OCI-LY1 (cell line): ENCODE data around the gene SNX2.

Experiments used
- EZH2 ChIP-seq: fragments of 200-600 bp; sonication (generic), shearing (Covaris generic); IDR thresholded peaks from 2 replicates; pipeline ENCODE4 v1.8.0; 2017; ENCODE audit warnings: borderline replicate concordance, mixed run types, mild to moderate bottlenecking, antibody characterized with exemption, low read length, moderate library complexity, mixed read lengths
- TF ChIP-seq, protein P1 (sequence below): fragments of 200-600 bp; sonication (generic), shearing (Covaris generic); IDR thresholded peaks from 2 replicates; pipeline ENCODE4 v1.5.1; 2017; ENCODE audit warnings: mild to moderate bottlenecking, antibody characterized with exemption, low read length, moderate library complexity, mixed read lengths

DNA sequence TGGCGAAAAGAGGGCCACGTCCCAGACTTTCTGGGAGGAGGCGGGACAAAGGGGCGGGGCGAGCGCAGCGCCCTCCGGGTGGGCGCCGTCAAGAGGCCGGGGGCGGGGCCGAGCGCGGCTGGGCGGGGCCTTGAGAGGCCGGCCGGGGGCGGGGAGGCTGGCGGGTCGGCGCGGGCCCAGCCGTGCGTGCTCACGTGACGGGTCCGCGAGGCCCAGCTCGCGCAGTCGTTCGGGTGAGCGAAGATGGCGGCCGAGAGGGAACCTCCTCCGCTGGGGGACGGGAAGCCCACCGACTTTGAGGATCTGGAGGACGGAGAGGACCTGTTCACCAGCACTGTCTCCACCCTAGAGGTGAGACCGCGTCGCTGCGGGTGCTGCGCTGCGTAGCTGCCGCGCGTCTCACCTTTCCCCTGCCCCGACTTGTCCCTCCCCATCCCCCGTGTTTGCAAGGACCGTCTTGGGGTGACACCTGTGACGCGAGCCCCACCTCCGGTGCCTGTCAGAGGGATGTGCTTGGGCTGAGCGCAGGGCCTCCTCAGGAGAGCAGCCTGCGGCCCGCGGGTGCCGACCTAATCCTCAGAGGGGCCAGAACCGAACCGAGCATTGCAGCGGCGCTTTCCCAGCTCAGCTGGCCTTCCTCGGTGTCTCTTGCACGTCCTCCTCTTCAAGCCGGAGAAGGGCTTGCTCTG, at the start of gene SNX2:
- TF ChIP-seq, protein P1, sequence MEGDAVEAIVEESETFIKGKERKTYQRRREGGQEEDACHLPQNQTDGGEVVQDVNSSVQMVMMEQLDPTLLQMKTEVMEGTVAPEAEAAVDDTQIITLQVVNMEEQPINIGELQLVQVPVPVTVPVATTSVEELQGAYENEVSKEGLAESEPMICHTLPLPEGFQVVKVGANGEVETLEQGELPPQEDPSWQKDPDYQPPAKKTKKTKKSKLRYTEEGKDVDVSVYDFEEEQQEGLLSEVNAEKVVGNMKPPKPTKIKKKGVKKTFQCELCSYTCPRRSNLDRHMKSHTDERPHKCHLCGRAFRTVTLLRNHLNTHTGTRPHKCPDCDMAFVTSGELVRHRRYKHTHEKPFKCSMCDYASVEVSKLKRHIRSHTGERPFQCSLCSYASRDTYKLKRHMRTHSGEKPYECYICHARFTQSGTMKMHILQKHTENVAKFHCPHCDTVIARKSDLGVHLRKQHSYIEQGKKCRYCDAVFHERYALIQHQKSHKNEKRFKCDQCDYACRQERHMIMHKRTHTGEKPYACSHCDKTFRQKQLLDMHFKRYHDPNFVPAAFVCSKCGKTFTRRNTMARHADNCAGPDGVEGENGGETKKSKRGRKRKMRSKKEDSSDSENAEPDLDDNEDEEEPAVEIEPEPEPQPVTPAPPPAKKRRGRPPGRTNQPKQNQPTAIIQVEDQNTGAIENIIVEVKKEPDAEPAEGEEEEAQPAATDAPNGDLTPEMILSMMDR = no peak; the same call in 1 of the 2 replicates
- no peak for TF ChIP-seq EZH2
